K562 (cell line): Measurements from ENCODE around the gene ANO6. TPM values are rescaled to one million over a fixed set of nuclear protein-coding genes. Genes with fewer than 3 reads are reported as not detected.

Experiments
- CBX2 ChIP-seq: fragments of 200-600 bp; sonication (generic); IDR thresholded peaks from one replicate; pipeline ENCODE4 v1.6.1; 2012; ENCODE audit warnings: mild to moderate bottlenecking, low read length, inconsistent platforms; ENCODE audit not compliant: insufficient read depth, poor library complexity, severe bottlenecking
- JUNB ChIP-seq: fragments of 450-650 bp; formaldehyde crosslinking; conservative IDR thresholded peaks from 2 replicates; pipeline ENCODE4 v1.4.0; 2020; ENCODE audit warnings: mild to moderate bottlenecking
- PHTF2 ChIP-seq: fragments of 250-450 bp; sonication (Bioruptor Pico); IDR thresholded peaks from 2 replicates; pipeline ENCODE4 v1.5.0; 2021; ENCODE audit warnings: mild to moderate bottlenecking
- POLR2A ChIP-seq: fragments of 450-650 bp; conservative IDR thresholded peaks from 2 replicates; pipeline ENCODE4 v1.6.1; 2016
- SMARCA4 ChIP-seq: fragments of 450-650 bp; IDR thresholded peaks from 2 replicates; pipeline ENCODE4 v1.6.1; 2016
- STAG1 ChIP-seq: sonication (generic); formaldehyde crosslinking; IDR thresholded peaks from 2 replicates; pipeline ENCODE4 v1.5.0; 2020; ENCODE audit warnings: missing genetic modification reagents, borderline replicate concordance
- TOE1 ChIP-seq, 2 experiments: fragments of 450-650 bp in 1 of 2; sonication (generic) in 1 of 2; formaldehyde crosslinking in 1 of 2; IDR thresholded peaks; 2 replicates each; pipeline versions ENCODE4 v1.7.1 to v1.8.0; 2016 to 2022; ENCODE audit warnings: borderline replicate concordance in 2 of 2, mild to moderate bottlenecking in 2 of 2, antibody characterized with exemption in 1 of 2, inconsistent platforms in 1 of 2, low read depth in 1 of 2, missing genetic modification reagents in 1 of 2, moderate library complexity in 1 of 2
- ZC3H11A ChIP-seq: IDR thresholded peaks from 2 replicates; pipeline ENCODE4 v1.6.1; 2012; ENCODE audit warnings: low read depth, low read length, improper control_type of control experiment
- ZC3H4 ChIP-seq: sonication (generic); formaldehyde crosslinking; IDR thresholded peaks from 2 replicates; pipeline ENCODE4 v1.9.0; 2021; ENCODE audit warnings: missing genetic modification reagents, borderline replicate concordance
- ZNF354B ChIP-seq: fragments of 250-450 bp; sonication (Bioruptor Pico); IDR thresholded peaks from 2 replicates; pipeline ENCODE4 v1.4.0; 2020
- ZNF778 ChIP-seq: fragments of 450-650 bp; formaldehyde crosslinking; IDR thresholded peaks from 2 replicates; pipeline ENCODE4 v1.4.0; 2020; ENCODE audit warnings: mild to moderate bottlenecking, moderate library complexity
- polyA plus RNA-seq, 8 experiments: library from polyadenylated mRNA; depleted of rRNA in 4 of 8; stranded (reverse) in 5 of 8; unstranded in 3 of 8; fragments of >200 nt; fragmentation: Nextera tagmentation in 2 of 8; fragmentation: Illumina TruSeq in 1 of 8; extraction: Ambion mirVana in 2 of 8; extraction: Trizol in 1 of 8; gene quantifications; 2 replicates each; pipeline versions ENCODE4 v1.2.1 to v1.2.3, GENCODE V29; 2011 to 2014; ENCODE audit warnings: inconsistent platforms in 1 of 8, missing spikeins in 1 of 8
- total RNA-seq, 7 experiments: library from RNA; depleted of rRNA in 6 of 7; stranded (reverse); fragments of >200 nt in 6 of 7; fragmentation: Illumina TruSeq in 2 of 7; extraction: Trizol in 2 of 7; gene quantifications; 2 replicates each; pipeline versions ENCODE4 v1.2.1 to v1.2.3, GENCODE V29; 2011 to 2021; ENCODE audit warnings: low replicate concordance in 1 of 7
- TF ChIP-seq, protein P1 (sequence below): fragments of 450-650 bp; IDR thresholded peaks from 2 replicates; pipeline ENCODE4 v1.6.1; 2018; ENCODE audit not compliant: partially characterized antibody
- TF ChIP-seq, protein P2 (sequence below): fragments of 450-650 bp; IDR thresholded peaks from 2 replicates; pipeline ENCODE4 v1.6.1; 2016; ENCODE audit warnings: missing biosample characterization, missing genetic modification characterization
- TF ChIP-seq, protein P3 (sequence below): sonication (generic); IDR thresholded peaks from 2 replicates; pipeline ENCODE4 v1.6.1; 2016
- TF ChIP-seq, protein P4 (sequence below): fragments of 200-800 bp; sonication (Bioruptor generic); IDR thresholded peaks from 2 replicates; pipeline ENCODE4 v1.6.1; 2017; ENCODE audit warnings: missing genetic modification characterization, missing compliant biosample characterization
- TF ChIP-seq, protein P5 (sequence below): fragments of 450-650 bp; IDR thresholded peaks from 2 replicates; pipeline ENCODE4 v1.7.1; 2018; ENCODE audit warnings: mild to moderate bottlenecking, low read depth; ENCODE audit not compliant: partially characterized antibody
- TF ChIP-seq, protein P6 (sequence below): fragments of 250-450 bp; sonication (Bioruptor Pico); IDR thresholded peaks from 2 replicates; pipeline ENCODE4 v1.6.1; 2021; ENCODE audit warnings: mild to moderate bottlenecking

ANO6 gene
- total and polyA plus RNA-seq, 9 of the 15 experiments (the other 6 are each of a cell fraction or from before 2014, with no cell fraction given), result 3.5 to 24.7 (median 20.3) TPM

DNA sequence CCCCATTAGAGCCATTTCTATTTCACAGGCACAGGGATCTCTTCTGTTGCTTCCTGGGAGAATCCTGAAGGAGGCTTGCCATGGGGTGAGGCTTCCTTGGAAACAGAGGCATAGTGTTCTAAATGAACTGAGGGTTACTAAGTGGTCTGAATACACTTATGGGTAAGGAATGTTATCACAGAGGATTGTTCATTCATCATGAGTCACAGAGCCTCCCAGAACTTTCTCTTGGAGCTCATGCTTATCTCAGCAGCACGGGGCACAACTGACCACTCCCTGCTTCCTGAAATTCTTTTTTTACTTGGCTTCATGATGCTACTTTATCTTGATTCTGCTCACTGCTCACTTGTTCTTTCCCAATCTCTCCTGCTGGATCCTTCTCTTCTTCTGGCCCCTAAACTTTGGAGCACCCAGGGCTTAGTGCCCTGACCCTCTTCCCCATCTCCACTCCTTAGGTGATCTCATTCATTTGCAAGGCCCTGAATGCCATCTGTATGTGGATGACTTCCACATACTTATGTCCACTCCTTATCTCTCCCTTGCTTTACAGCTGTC, 57.9 kb downstream of the ANO6 start (continued):
- TF ChIP-seq, protein P1, sequence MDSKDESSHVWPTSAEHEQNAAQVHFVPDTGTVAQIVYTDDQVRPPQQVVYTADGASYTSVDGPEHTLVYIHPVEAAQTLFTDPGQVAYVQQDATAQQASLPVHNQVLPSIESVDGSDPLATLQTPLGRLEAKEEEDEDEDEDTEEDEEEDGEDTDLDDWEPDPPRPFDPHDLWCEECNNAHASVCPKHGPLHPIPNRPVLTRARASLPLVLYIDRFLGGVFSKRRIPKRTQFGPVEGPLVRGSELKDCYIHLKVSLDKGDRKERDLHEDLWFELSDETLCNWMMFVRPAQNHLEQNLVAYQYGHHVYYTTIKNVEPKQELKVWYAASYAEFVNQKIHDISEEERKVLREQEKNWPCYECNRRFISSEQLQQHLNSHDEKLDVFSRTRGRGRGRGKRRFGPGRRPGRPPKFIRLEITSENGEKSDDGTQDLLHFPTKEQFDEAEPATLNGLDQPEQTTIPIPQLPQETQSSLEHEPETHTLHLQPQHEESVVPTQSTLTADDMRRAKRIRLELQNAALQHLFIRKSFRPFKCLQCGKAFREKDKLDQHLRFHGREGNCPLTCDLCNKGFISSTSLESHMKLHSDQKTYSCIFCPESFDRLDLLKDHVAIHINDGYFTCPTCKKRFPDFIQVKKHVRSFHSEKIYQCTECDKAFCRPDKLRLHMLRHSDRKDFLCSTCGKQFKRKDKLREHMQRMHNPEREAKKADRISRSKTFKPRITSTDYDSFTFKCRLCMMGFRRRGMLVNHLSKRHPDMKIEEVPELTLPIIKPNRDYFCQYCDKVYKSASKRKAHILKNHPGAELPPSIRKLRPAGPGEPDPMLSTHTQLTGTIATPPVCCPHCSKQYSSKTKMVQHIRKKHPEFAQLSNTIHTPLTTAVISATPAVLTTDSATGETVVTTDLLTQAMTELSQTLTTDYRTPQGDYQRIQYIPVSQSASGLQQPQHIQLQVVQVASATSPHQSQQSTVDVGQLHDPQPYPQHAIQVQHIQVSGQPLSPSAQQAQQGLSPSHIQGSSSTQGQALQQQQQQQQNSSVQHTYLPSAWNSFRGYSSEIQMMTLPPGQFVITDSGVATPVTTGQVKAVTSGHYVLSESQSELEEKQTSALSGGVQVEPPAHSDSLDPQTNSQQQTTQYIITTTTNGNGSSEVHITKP, result no peak
- TF ChIP-seq TOE1 (IDR thresholded peaks at IDR 0.05; ENCODE audit: borderline replicate concordance) (0 out of 2 replicates have a peak, but pooled peaks have one; percentile 54), TOE1 (CRISPR knock-in tag; IDR thresholded peaks at IDR 0.05; ENCODE audit: borderline replicate concordance, low read depth) (no peak), STAG1 (no peak), JUNB (no peak), ZC3H11A (no peak), ZC3H4 (CRISPR knock-in tag) (no peak), POLR2A (no peak), SMARCA4 (peak; percentile 97), ZNF778 (CRISPR knock-in tag) (no peak), PHTF2 (CRISPR knock-in tag) (no peak), ZNF354B (no peak), CBX2 (no peak)
- TF ChIP-seq, protein P2, sequence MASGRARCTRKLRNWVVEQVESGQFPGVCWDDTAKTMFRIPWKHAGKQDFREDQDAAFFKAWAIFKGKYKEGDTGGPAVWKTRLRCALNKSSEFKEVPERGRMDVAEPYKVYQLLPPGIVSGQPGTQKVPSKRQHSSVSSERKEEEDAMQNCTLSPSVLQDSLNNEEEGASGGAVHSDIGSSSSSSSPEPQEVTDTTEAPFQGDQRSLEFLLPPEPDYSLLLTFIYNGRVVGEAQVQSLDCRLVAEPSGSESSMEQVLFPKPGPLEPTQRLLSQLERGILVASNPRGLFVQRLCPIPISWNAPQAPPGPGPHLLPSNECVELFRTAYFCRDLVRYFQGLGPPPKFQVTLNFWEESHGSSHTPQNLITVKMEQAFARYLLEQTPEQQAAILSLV (tag), result no peak
- TF ChIP-seq, protein P3, sequence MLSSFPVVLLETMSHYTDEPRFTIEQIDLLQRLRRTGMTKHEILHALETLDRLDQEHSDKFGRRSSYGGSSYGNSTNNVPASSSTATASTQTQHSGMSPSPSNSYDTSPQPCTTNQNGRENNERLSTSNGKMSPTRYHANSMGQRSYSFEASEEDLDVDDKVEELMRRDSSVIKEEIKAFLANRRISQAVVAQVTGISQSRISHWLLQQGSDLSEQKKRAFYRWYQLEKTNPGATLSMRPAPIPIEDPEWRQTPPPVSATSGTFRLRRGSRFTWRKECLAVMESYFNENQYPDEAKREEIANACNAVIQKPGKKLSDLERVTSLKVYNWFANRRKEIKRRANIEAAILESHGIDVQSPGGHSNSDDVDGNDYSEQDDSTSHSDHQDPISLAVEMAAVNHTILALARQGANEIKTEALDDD, result peak; percentile 76
- TF ChIP-seq, protein P4, sequence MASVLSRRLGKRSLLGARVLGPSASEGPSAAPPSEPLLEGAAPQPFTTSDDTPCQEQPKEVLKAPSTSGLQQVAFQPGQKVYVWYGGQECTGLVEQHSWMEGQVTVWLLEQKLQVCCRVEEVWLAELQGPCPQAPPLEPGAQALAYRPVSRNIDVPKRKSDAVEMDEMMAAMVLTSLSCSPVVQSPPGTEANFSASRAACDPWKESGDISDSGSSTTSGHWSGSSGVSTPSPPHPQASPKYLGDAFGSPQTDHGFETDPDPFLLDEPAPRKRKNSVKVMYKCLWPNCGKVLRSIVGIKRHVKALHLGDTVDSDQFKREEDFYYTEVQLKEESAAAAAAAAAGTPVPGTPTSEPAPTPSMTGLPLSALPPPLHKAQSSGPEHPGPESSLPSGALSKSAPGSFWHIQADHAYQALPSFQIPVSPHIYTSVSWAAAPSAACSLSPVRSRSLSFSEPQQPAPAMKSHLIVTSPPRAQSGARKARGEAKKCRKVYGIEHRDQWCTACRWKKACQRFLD, result peak; percentile 76; the same call in 1 of the 2 replicates
- TF ChIP-seq, protein P5, sequence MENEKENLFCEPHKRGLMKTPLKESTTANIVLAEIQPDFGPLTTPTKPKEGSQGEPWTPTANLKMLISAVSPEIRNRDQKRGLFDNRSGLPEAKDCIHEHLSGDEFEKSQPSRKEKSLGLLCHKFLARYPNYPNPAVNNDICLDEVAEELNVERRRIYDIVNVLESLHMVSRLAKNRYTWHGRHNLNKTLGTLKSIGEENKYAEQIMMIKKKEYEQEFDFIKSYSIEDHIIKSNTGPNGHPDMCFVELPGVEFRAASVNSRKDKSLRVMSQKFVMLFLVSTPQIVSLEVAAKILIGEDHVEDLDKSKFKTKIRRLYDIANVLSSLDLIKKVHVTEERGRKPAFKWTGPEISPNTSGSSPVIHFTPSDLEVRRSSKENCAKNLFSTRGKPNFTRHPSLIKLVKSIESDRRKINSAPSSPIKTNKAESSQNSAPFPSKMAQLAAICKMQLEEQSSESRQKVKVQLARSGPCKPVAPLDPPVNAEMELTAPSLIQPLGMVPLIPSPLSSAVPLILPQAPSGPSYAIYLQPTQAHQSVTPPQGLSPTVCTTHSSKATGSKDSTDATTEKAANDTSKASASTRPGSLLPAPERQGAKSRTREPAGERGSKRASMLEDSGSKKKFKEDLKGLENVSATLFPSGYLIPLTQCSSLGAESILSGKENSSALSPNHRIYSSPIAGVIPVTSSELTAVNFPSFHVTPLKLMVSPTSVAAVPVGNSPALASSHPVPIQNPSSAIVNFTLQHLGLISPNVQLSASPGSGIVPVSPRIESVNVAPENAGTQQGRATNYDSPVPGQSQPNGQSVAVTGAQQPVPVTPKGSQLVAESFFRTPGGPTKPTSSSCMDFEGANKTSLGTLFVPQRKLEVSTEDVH, result no peak
- TF ChIP-seq, protein P6, sequence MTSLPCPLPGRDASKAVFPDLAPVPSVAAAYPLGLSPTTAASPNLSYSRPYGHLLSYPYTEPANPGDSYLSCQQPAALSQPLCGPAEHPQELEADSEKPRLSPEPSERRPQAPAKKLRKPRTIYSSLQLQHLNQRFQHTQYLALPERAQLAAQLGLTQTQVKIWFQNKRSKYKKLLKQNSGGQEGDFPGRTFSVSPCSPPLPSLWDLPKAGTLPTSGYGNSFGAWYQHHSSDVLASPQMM (CRISPR knock-in tag), result no peak
